Measurements from ENCODE around the gene DYRK3.

DYRK3 gene

GRCh38 chr1:206658981-206659273, 23.6 kb downstream of the DYRK3 start:
- in situ Hi-C loops (cut with MboI; ENCODE audit: low sequenced_read_pairs): no loop called here

- in situ Hi-C loops (cut with MboI; ENCODE audit: low sequenced_read_pairs): no loop called here
Observed at GRCh38 chr1:206660136-206660535, 24.8 kb downstream of the DYRK3 start.

- in situ Hi-C loops (cut with MboI; ENCODE audit: low sequenced_read_pairs): no loop called here
Observed at GRCh38 chr1:206661161-206661820, 26.0 kb downstream of the DYRK3 start.

- in situ Hi-C loops (cut with MboI; ENCODE audit: low sequenced_read_pairs): no loop called here
Observed at GRCh38 chr1:206662396-206663092, 27.2 kb downstream of the DYRK3 start.

GRCh38 chr1:206663362-206663761, 28.0 kb downstream of the DYRK3 start:
- in situ Hi-C loops (cut with MboI; ENCODE audit: low sequenced_read_pairs): no loop called here

- in situ Hi-C loops (cut with MboI; ENCODE audit: low sequenced_read_pairs): no loop called here
Observed at GRCh38 chr1:206663832-206664652, 28.7 kb downstream of the DYRK3 start.

GRCh38 chr1:206664740-206665139, 29.4 kb downstream of the DYRK3 start:
- in situ Hi-C loops (cut with MboI; ENCODE audit: low sequenced_read_pairs): no loop called here

GRCh38 chr1:206666031-206666561, 30.8 kb downstream of the DYRK3 start:
- in situ Hi-C loops (cut with MboI; ENCODE audit: low sequenced_read_pairs): no loop called here

GRCh38 chr1:206666954-206667665, 31.8 kb downstream of the DYRK3 start:
- in situ Hi-C loops (cut with MboI; ENCODE audit: low sequenced_read_pairs): no loop called here

GRCh38 chr1:206668351-206668750, 33.0 kb downstream of the DYRK3 start:
- in situ Hi-C loops (cut with MboI; ENCODE audit: low sequenced_read_pairs): no loop called here

GRCh38 chr1:206668874-206669410, 33.6 kb downstream of the DYRK3 start:
- in situ Hi-C loops (cut with MboI; ENCODE audit: low sequenced_read_pairs): no loop called here

- in situ Hi-C loops (cut with MboI; ENCODE audit: low sequenced_read_pairs): no loop called here
Observed at GRCh38 chr1:206672011-206672688, 36.8 kb downstream of the DYRK3 start.

GRCh38 chr1:206672844-206673758, 37.8 kb downstream of the DYRK3 start:
- in situ Hi-C loops (cut with MboI; ENCODE audit: low sequenced_read_pairs): no loop called here

- in situ Hi-C loops (cut with MboI; ENCODE audit: low sequenced_read_pairs): no loop called here
Observed at GRCh38 chr1:206674236-206674635, 38.9 kb downstream of the DYRK3 start.

- in situ Hi-C loops (cut with MboI; ENCODE audit: low sequenced_read_pairs): no loop called here
Observed at GRCh38 chr1:206674745-206675175, 39.4 kb downstream of the DYRK3 start.

- in situ Hi-C loops (cut with MboI; ENCODE audit: low sequenced_read_pairs): no loop called here
Observed at GRCh38 chr1:206676499-206676898, 41.2 kb downstream of the DYRK3 start.

GRCh38 chr1:206678490-206678889, 43.2 kb downstream of the DYRK3 start:
- in situ Hi-C loops (cut with MboI; ENCODE audit: low sequenced_read_pairs): no loop called here

- in situ Hi-C loops (cut with MboI; ENCODE audit: low sequenced_read_pairs): no loop called here
Observed at GRCh38 chr1:206679738-206680211, 44.4 kb downstream of the DYRK3 start.

- in situ Hi-C loops (cut with MboI; ENCODE audit: low sequenced_read_pairs): no loop called here
Observed at GRCh38 chr1:206680279-206680678, 44.9 kb downstream of the DYRK3 start.
